HG03460 (cell line): ENCODE measurements around the gene NUP188.

Source experiments
- ATAC-seq: cut with Tn5 transposase; IDR thresholded peaks from one replicate; pipeline ENCODE4 v1.9.1; 2021; ENCODE audit not compliant: unreplicated experiment

The NUP188 gene

DNA sequence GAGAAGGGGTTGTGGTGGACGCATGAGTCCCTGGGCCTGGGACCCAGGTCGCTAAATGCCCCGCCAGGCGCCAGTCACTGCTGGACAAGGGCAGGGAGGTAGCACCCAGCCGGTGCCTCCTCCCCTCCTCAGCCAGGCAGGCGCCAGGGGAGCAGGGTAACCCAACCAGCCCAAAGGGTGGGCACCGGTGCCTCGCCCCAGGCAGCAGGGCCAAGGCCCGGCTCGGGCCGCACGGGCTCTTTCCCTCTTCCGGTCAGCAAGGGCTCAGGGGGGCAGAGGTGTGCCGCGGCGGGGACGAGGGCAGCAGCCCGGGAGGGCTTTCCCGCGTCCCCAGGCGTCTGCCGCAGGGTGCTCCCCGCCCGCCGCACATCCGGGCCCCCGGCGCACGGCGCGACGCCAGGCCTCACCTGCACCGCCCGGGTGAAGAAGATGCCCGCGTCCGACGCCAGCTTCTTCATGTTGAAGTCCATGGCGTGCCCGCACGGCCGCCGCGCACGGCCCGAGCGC is 80.2 kb downstream of the NUP188 start:
- peak; percentile 27 for ATAC-seq

DNA sequence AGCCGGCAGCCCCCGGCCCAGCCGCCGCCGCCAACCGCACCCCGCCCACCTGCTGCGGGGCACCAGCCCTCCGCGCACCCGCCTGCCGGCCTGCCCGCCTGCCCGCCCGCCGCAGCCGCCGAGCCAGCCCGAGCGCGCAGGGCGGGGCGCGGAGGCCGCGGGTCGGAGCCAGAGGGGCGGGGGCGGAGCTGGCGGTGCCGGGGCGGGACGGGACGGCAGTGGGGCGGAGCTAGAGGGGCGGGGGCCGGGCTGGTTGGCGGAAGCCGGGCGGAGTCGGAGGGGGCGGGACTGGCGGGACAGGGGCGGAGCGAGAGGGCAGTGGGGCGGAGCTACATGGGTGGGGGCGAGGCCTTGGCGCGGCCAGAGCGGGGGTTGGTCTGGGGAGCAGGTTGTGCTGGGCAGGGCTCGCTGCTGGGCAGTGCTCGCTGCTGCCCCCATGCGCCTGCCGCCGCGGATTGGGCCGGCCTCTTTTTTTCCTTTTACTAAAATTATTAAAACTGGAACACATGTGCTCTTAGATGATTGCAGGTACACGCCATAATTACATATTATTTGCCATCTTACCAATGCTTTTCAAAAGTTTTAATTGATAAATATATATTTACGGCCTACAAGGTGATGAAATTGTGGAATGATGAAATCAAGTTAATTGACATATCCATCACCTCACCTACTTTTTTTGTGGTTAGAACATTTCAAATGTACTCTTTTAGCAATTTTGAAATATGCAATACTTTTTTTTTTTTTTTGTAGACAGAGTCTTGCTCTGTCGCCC is 80.9 kb downstream of the NUP188 start, which contains the start of gene SH3GLB2:
Gene SH3GLB2 (minus strand): TSS at position 140 of the 775 bp plus-strand sequence. CDS start 177 bp downstream, outside the sequence.
- peak; percentile 76 for ATAC-seq

DNA sequence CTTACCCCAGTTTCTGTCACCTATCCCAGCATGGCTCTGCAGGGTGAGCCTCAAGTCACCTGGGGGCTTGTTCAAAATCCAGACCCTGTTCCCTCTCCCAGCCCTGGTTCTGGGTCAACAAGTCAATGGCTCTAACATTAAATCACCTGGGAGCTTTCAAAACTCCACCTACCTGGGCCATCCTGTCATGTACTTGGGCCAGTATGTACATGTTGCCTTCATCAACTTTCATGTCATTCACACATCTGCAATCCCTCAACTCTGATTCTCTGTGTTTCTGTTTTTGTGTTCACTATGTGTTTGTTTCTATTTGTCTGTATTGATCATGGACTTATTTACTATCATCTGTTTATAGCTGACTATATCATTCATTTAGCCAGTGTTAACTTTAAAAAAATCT is 82.7 kb downstream of the NUP188 start:
- no peak for ATAC-seq

DNA sequence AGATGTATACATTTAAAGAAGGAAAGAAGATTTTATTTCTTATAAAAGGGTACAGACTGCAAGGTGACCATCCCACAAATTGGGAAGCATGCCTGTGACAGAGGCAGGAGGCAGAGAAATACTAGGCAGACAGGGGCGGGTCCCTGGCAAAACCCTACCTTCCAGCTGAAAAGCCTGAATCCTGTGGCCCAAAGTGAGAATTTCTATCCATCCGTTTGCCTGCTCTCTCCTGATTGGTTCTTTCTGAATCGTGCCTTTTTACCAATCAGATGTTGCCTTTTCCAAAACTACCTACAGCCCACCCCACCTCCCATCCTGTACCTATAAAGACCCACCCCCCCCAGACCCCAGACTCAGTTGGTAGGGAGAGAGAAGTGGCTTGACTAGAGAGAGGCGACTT is 84.0 kb downstream of the NUP188 start:
- ATAC-seq, result no peak

DNA sequence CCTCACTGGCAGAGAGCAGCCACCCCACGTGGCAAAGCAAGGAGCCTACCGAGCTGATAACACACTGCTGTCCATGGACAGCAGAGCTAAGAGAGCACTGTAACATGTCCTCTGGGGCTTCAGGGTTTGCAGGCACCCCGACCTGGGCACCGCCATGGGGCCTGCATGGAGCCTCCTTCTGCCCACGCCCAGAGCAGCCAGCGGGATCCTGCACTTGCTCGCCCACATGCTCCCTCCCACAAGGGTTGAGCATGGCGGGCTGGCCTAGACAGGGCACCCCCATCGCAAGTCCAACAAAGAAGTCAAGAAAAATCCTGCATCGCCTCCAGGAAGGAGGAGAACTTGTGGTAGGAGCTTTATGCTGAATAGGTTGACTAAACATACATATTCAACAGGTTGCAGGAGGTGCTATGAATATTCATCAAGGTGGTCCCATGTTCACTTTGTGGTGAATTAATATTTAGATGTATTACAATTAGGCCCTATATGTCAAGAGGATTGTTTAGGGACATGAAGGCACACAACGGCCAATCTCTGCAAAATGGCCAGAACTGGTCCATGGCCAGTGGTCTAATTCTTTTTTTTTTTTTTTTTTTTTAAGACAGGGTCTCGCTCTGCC is 85.2 kb downstream of the NUP188 start:
- no peak for ATAC-seq

DNA sequence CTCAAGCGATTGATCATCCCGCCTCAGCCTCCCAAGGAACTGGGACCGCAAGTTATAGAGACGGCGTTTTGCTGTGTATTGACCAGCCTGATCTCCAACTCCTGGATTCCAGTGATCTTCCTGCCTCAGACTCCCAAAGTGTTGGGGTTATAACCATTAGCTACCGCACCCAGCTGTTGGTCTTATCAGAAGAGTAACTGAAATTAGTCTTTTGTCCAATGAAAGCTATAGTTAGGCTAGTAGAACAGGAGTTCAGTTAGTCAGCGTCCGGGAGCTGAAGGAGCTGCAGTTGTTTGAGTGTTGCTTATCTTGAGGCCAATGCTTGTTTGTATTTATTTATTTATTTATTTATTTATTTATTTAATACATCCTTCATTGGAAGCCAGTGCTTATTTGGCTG is 85.7 kb downstream of the NUP188 start:
- no peak for ATAC-seq

DNA sequence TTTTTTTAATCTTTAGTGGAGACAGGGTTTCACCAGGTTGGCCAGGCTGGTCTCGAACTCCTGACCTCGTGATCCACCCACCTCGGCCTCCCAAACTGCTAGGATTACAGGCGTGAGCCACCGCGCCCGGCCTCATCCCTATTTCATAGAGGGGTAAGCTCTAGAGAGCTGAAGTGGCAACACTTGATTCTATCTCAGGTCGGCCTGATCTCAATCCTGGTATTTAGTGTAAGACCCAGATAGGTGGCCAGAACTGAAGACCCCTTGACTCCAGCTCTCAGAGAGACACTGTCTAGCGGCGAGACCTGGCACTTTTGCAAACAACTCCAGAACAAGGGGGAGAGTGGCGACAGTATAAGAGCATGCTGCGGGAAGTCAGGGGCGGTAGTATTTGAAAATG is 88.3 kb downstream of the NUP188 start:
- ATAC-seq, result peak; percentile 8

DNA sequence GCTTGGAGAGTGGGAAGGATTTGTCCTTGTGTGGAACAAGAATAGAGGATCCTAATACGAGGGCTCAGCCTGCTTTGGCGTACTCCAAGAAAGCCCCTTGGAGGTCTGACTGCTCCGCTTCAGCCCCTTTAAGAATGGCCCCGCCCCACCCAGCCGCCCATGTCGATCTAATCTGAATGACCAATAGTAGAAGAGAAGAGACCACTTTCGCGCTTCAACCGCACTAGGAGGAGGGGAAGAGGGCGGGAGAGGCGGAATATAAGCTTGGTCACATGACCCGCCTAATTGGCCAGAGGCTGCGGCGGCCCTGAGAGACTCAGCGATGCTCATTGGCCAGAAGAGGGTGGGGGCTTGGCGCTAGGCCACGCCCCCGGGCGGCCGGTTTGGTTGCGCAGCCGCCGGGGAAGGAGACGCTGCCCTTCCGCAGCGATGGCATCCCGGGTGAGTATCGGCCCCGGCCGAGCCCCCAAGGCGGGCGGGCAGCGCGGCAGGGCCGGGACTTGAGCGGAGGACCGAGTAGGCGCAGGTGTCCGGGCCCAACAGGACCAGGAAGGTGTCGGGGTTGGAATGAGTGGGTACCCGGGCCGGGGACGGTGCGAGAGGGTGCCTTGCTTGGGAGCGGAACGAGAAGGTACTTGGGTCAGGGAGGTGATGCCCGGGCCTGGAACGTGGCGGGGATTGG is 88.9 kb downstream of the NUP188 start, which contains the start of gene MIGA2:
Gene MIGA2 (plus strand): TSS at position 386 of the 682 bp plus-strand sequence. CDS start 3,969 bp downstream, outside the sequence.
- ATAC-seq, result peak; percentile 95

DNA sequence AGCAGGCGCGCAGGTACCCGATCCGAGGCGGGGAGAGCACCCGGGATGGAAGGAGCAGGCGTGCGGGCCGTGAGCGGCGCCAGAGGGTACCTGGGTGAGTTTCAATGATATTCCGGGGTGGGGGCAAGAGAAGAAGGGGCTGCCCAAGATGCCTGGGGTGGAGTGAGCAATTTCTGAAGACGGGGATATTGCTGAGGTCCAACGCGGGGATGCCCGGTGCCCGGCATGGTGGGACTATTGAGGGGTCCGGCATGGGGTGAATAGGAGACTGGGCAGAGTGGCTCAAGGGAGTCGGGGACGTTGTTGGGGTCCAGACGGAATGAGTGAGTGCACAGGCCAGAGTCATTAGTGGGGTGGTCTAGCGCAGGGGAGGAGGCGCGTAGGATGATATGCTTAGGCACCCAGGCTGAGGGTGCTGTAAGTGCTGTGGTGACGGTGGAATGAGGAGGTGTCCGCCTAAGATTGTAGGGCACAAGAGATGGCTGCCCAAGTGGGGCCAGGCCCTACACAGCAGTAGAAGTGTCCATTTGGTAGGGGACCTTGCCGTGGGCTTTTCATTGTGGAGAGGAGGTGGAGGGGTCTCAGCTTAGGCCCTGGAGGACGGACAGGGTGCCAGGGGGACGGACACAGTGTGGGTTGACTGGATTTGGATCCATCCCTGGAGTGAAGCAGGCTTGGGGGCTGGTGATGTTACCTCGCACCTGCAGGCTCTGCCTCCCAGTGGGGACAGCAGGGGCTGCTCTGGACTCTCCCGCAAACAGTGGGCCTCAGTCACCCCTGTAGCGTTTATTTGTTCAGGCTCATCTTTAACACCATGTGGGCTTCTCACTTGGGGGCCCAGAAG is 89.6 kb downstream of the NUP188 start:
- no peak for ATAC-seq

DNA sequence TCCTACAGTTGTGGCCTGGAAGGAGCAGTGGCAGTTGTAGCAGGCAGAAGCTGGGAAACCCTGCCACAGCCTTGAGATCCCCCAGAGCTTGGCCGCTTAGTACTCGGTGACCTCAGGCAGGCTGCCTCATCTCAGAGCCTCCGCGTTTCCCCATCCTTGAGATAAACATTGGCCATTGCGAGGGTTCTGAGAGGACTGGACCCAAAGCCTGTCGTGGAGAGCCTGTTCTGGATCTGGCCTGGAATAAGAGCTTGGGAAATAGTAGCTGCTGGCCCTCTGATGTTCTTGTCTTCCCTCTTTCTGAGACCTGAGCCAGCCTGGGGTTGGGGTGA is 90.2 kb downstream of the NUP188 start:
- no peak for ATAC-seq

DNA sequence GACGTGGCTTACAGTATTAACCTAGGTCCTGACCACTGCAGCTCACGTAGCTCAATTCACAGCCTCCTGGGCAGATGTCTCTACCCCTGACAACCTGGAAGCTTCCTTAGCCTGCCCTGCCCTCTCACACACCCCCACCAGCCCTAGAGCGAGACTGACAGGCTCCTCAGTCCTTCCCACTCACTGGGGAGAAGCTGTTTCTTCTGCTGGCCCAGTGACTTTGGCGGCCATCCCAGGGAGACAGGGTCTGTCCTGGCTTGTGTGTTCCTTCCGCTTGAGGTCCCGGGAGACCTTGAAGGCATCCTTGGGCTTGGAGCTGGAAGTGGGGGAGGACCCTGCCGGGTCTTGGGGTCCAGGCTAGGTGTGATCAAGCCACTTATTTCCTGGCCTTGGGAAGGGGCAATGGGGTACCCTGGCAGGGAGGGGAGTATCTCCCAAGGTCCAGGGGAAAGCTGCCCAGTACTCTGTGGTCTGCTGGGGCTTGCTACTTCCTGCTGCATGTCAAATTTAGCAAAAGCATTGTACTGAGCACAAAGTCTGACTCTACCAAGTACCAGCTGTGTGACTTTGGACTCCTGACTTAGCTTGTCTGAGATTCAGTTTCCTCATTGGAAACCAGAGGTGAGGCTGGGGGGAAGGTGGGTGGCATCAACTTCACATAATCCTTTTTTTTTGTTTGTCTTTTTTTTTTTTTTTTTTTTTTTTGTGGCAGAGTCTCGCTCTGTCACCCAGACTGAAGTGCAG is 90.8 kb downstream of the NUP188 start:
- no peak for ATAC-seq

DNA sequence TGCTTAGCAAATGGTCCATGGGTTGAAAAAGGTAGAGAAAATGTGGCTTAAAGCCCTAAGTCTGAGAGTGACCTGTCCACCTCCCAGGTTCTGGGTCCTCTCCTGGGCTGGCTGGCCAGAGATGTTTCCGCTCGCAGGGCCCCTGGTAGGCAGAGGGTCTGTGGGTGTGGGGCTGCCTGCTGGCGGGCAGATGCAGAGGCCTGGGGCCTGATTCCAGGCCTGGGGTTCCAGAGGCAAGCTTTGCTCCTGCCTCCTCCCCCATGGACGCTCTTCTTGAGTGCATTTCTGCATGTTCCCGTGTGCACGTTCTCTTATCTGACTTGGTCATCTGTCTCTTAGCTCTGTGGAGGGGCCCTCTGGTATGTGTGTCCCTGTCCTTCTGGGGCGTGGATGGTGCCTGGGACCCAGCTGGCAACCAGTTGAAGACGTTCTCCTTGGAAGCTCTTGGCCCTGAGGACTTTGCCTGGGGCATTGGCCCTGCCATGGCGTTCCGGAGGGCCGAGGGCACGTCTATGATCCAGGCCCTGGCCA is 92.7 kb downstream of the NUP188 start:
- ATAC-seq, result no peak

DNA sequence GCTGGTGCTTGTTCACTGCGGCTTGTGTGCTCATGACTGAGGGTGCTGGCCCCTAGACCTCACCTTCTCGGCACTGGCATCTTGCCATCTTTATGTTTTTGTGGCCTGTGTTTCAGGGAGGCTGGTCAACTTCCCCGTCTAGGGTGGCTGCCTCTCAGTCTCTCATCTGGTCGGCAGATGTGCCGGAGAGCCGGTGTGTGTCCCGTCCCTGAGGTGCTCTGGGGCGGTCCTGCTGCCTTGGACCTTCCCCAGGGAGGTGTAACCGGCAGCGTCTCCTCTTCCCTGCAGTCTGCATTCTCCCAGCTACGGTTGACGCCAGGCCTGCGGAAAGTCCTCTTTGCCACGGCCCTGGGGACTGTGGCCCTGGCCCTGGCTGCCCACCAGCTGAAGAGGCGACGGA is 94.5 kb downstream of the NUP188 start:
- ATAC-seq, result no peak

DNA sequence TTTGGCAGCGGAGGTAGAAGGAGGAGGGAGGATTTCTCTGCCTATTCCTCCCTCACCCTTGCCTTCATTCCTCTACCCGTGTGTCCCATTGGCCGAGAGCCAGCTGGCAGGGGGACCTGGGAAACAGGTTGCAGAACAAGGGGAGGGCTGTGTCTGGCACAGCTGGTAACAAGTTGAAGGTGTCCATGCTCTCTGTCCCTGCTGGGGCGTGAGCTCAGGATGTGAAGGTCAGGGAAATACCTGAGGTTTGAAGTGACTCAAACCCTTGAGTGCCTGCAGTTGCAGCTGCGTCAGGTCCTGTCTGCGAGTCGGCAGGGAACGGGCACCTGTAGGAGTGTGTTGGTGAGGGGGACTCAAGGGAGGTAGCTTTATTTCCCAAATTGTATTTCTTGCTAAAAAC is 105.1 kb downstream of the NUP188 start:
- ATAC-seq, result no peak

DNA sequence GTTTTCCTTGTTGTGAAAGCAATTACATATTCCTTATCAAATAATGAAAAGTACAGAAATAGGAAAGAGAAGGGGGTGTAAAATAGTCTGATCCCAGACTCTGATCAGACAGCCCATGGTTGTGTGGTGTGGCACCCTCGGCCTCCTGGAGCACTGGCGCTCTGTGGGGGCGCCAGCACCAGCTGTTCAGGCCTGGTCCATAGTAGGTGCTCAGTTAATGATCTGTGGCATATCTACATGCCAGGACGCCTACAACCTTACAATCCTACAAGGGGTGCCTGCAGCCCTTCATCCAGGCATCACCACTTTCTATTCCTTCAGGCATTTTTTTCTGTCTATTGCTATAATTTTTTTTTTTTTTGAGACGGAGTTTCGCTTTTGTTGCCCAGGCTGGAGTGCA is 105.5 kb downstream of the NUP188 start:
- no peak for ATAC-seq

DNA sequence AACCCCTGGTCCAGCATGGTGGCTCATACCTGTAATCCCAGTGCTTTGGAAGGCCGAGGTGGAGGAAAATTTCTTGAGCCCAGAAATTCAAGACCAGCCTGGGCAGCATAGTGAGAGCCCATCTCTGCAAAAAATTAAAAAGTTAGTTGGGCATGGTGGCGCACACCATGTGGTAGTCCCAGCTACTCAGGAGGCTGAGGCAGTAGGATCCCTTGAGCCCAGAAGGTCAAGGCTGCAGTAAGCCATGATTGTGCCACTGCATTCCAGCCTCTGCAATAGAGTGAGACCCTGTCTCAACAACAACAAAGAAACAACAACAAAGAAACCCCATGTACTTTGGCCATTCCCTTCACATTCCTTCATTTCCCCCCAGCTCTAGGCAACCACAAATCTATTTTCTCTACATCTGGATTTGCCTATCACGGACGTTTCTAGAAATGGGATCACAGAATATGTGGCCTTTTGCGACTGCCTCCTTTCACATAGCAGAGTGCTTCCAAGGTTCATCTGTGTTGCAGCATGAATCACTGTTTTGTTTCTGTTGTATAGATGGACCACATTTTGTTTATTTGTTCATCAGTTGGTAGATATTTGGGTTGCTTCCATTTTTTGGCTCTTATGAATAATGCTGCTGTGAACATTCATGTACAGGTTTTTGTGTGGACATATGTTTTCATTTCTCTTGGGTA is 106.8 kb downstream of the NUP188 start:
- ATAC-seq, result no peak
